SK-N-MC (cell line): ENCODE results near the gene NAA15.
"Not testable (repeated sequence)": the region's sequence is repeated elsewhere in the genome, so short reads cannot be mapped to it uniquely, and the experiment has no call there.

Source experiments
- DNase-seq: peaks from one replicate; pipeline ENCODE4 v3.0.0-alpha.2; 2011; ENCODE audit warnings: low read depth, low spot score
- H3K27ac ChIP-seq: fragments of 200-600 bp; sonication (generic); 2 replicates; pipeline ENCODE4 v1.5.1; 2016; ENCODE audit warnings: mixed run types
- H3K36me3 ChIP-seq: fragments of 200-600 bp; sonication (generic); 2 replicates; pipeline ENCODE4 v1.6.1; 2017; ENCODE audit warnings: antibody characterized with exemption, low read length, mixed read lengths; ENCODE audit not compliant: insufficient read depth
- H3K4me3 ChIP-seq: fragments of 200-600 bp; sonication (generic); 2 replicates; pipeline ENCODE4 v1.5.1; 2016
- H3K9ac ChIP-seq: fragments of 200-600 bp; sonication (generic); 2 replicates; pipeline ENCODE4 v1.8.0; 2017; ENCODE audit warnings: mixed run types, mixed read lengths; ENCODE audit not compliant: insufficient read length
- H3K9me3 ChIP-seq: fragments of 200-600 bp; sonication (generic); 2 replicates; pipeline ENCODE4 v1.6.1; 2017; ENCODE audit warnings: low read depth, mild to moderate bottlenecking, antibody characterized with exemption, low read length, moderate library complexity, mixed read lengths
- EZH2 ChIP-seq: fragments of 200-600 bp; sonication (generic); IDR thresholded peaks from one replicate; pipeline ENCODE4 v1.6.1; 2017; ENCODE audit warnings: antibody characterized with exemption
- FOXP2 ChIP-seq: optimal IDR thresholded peaks from 2 replicates; pipeline ENCODE3; 2011; ENCODE audit warnings: mild to moderate bottlenecking, moderate library complexity; ENCODE audit not compliant: insufficient read depth; ENCODE audit errors: extremely low read length, control extremely low read depth
- POLR2AphosphoS5 ChIP-seq: IDR thresholded peaks from 2 replicates; pipeline ENCODE4 v1.6.1; 2012; ENCODE audit warnings: mild to moderate bottlenecking, low read depth, low read length, borderline replicate concordance

NAA15 gene

GRCh38 chr4:139455126-139455538 lies 153.8 kb downstream of the NAA15 start:
- no peaks in the 10 kb centered on the region for H3K36me3 ChIP-seq
- DNase-seq = no peak
- peak overlapping the region; percentile 88 for H3K4me3 ChIP-seq
- no peaks in the 10 kb centered on the region for H3K9me3 ChIP-seq
- no peak overlapping the region; the same call in 1 of the 2 replicates for H3K27ac ChIP-seq
- H3K9ac ChIP-seq = peak overlapping the region; percentile 85
- TF ChIP-seq EZH2 (no peak), FOXP2 (no peak), POLR2AphosphoS5 (no peak)

- DNase-seq = no peak
- peak overlapping the region; percentile 42; the same call in 1 of the 2 replicates for H3K27ac ChIP-seq
- H3K9ac ChIP-seq = peak overlapping the region; percentile 67
- no peaks in the 10 kb centered on the region for H3K9me3 ChIP-seq
- peak overlapping the region; percentile 19; the same call in 1 of the 2 replicates for H3K4me3 ChIP-seq
- TF ChIP-seq FOXP2 (no peak), EZH2 (no peak), POLR2AphosphoS5 (no peak)
- H3K36me3 ChIP-seq = no peaks in the 10 kb centered on the region
Observed at GRCh38 chr4:139457318-139457717, 156.0 kb downstream of the NAA15 start.

GRCh38 chr4:139458543-139458942 lies 157.2 kb downstream of the NAA15 start:
- Histone ChIP-seq H3K9me3 (no peaks in the 10 kb centered on the region), H3K9ac (no peak overlapping the region), H3K36me3 (no peaks in the 10 kb centered on the region), H3K4me3 (no peak overlapping the region), H3K27ac (no peak overlapping the region)
- TF ChIP-seq FOXP2 (no peak), POLR2AphosphoS5 (no peak), EZH2 (no peak)
- no peak for DNase-seq

GRCh38 chr4:139458999-139459398 lies 157.7 kb downstream of the NAA15 start:
- Histone ChIP-seq H3K27ac (no peak overlapping the region), H3K9me3 (no peaks in the 10 kb centered on the region), H3K36me3 (no peaks in the 10 kb centered on the region), H3K9ac (no peak overlapping the region), H3K4me3 (no peak overlapping the region)
- TF ChIP-seq EZH2 (no peak), POLR2AphosphoS5 (no peak), FOXP2 (no peak)
- no peak for DNase-seq

- Histone ChIP-seq H3K36me3 (no peaks in the 10 kb centered on the region), H3K4me3 (no peak overlapping the region), H3K27ac (peak overlapping the region; percentile 5; the same call in 1 of the 2 replicates), H3K9me3 (no peaks in the 10 kb centered on the region), H3K9ac (no peak overlapping the region)
- DNase-seq = no peak
- TF ChIP-seq EZH2 (no peak), POLR2AphosphoS5 (no peak), FOXP2 (no peak)
Observed at GRCh38 chr4:139460565-139460964, 159.3 kb downstream of the NAA15 start.

- no peak overlapping the region for H3K4me3 ChIP-seq
- TF ChIP-seq FOXP2 (no peak), EZH2 (no peak), POLR2AphosphoS5 (no peak)
- no peaks in the 10 kb centered on the region for H3K9me3 ChIP-seq
- DNase-seq = no peak
- 0 out of 2 replicates have a peak overlapping the region, but pooled peaks have one; percentile 5 for H3K27ac ChIP-seq
- no peak overlapping the region for H3K9ac ChIP-seq
- H3K36me3 ChIP-seq = no peaks in the 10 kb centered on the region
Observed at GRCh38 chr4:139461022-139461628, 159.8 kb downstream of the NAA15 start.

- not testable (repeated sequence) for H3K9ac ChIP-seq, H3K9me3 ChIP-seq, H3K27ac ChIP-seq, H3K36me3 ChIP-seq, H3K4me3 ChIP-seq, DNase-seq
Observed at GRCh38 chr4:139464512-139464911, 163.2 kb downstream of the NAA15 start.

- no peaks in the 10 kb centered on the region; the same call in 1 of the 2 replicates for H3K36me3 ChIP-seq
- no peak overlapping the region for H3K9ac ChIP-seq
- no peak for DNase-seq
- TF ChIP-seq POLR2AphosphoS5 (no peak), FOXP2 (no peak), EZH2 (no peak)
- H3K27ac ChIP-seq = no peak overlapping the region
- peaks cover 3% of the 10 kb centered on the region; the same call in 1 of the 2 replicates for H3K9me3 ChIP-seq
- no peak overlapping the region for H3K4me3 ChIP-seq
Observed at GRCh38 chr4:139465922-139466321, 164.6 kb downstream of the NAA15 start.

- H3K36me3 ChIP-seq = peaks cover 21% of the 10 kb centered on the region
- not testable (repeated sequence) for DNase-seq, H3K9me3 ChIP-seq, H3K9ac ChIP-seq, H3K27ac ChIP-seq, H3K4me3 ChIP-seq
Observed at GRCh38 chr4:139468756-139469155, 167.5 kb downstream of the NAA15 start.
